Astrocyte of the spinal cord (primary cell): ENCODE measurements around the gene CDK2.

ENCODE experiments used
- DNase-seq: peaks from one replicate; pipeline ENCODE4 v3.0.0; 2011; ENCODE audit warnings: low read depth, low spot score
- H3K4me3 ChIP-seq: 2 replicates; pipeline ENCODE4 v1.5.1; 2011; ENCODE audit warnings: low read depth, mild to moderate bottlenecking, low read length, moderate library complexity
- in situ Hi-C: cut with HindIII; loops from 2 replicates; pipeline ENCODE4 v1.10.0; 2017; ENCODE audit warnings: low sequenced_read_pairs
- TF ChIP-seq, protein P1 (sequence below): IDR thresholded peaks from 2 replicates; pipeline ENCODE4 v1.5.1; 2012; ENCODE audit warnings: low read depth, mild to moderate bottlenecking, low read length, inconsistent platforms

The CDK2 gene

DNA sequence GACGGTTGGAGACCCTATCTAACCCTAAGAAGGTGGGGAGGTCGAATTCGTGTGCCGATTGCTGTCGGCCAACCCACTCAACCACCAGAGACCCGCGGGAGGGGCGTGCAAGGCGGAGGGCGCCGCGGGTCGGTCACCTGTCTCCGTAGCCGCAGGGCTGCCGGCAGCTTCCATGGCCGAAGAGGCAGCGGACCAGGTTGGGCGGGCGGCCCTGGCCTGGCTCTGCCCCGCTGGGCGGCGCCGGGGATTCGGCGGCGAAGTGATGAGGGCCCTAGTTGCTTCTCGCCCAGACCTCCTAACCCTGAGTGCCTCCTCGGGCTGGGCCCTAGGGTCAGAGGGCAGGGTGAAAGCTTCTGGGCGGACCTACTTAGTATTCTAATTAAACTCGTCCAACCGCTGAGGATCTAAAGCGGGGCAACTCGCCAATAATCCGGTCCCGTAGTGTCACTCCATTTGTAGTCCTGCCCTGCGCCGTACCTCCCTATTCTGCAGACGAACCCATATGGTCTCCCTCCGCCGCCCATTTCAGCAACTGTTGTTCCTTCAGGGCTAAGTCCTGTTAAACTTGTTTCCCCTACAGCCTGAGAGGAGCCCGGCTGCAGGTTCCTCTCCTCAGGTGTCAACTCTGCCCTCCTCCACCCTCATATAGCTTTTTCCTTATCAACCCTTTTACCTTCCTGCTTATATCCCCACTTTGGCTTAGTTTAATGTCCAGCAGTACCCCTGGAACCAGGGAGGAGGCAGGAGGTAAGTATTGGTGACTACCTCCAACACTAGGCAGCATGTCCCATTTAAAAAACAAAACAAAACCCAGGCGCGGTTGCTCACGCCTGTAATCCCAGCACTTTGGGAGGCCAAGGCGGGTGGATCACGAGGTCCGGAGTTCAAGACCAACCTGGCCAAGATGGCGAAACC lies 38.8 kb upstream of the CDK2 start, which contains the start of gene PYM1:
TSS of gene PYM1 (minus strand) at position 307 of the 915 bp plus-strand sequence. CDS start at position 174, 133 bp downstream.
- peak within 1 kb of the TSS; percentile 89 for H3K4me3 ChIP-seq
- in situ Hi-C loops, result no loop called here
- peak; percentile 57 for DNase-seq
- TF ChIP-seq, protein P1, sequence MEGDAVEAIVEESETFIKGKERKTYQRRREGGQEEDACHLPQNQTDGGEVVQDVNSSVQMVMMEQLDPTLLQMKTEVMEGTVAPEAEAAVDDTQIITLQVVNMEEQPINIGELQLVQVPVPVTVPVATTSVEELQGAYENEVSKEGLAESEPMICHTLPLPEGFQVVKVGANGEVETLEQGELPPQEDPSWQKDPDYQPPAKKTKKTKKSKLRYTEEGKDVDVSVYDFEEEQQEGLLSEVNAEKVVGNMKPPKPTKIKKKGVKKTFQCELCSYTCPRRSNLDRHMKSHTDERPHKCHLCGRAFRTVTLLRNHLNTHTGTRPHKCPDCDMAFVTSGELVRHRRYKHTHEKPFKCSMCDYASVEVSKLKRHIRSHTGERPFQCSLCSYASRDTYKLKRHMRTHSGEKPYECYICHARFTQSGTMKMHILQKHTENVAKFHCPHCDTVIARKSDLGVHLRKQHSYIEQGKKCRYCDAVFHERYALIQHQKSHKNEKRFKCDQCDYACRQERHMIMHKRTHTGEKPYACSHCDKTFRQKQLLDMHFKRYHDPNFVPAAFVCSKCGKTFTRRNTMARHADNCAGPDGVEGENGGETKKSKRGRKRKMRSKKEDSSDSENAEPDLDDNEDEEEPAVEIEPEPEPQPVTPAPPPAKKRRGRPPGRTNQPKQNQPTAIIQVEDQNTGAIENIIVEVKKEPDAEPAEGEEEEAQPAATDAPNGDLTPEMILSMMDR, result no peak

DNA sequence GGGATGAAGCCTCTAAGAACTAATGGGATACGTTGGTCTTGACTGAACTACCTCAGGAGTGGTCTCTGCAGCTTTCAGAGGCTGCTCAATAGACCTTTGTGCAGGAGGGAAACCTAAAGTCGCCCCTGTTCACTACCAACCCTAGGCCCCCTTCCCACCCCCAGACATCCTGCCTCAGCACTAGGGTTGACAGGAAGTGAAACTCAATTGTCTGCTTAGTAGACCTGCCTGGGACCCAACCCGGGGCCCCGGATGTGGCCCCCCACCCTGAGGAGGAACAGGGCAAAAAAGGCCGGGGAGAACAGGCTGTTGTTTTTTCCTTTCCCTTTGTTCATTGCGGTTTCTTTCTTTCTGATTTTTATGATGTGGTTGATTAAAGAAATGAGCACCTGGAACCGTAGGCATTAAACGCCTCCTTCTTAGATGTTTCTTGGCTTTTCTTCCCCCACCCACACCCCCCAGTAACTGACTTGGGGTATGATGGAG lies 37.3 kb upstream of the CDK2 start:
- H3K4me3 ChIP-seq, result no peak overlapping the region
- in situ Hi-C loops, result no loop called here
- DNase-seq, result no peak
- TF ChIP-seq, protein P1, result no peak

DNA sequence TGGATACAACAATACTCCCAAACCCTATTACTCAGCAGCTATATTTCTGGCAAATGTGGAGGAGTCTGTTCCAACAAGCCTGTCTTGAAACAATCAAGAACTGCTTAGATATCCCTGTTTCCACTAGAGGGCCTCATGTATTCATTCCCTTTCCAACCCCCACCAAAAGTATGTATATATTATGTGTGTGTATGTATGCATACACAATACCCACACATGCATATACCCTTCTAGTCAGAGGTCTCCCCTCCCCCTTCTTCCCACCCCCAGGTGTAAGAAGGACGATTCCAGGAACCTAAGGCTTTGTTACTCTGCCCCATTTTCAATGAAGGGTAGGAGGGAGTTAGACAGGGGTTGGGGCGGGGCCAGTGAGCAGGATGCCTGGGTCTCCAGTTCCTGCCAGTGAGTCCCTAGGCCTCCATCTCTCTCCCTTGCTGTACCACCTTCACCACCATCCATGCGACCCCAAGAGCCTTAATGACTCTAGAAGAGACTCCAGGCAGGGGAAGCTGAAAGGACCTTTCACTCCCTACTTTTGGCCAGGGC lies 35.8 kb upstream of the CDK2 start, which contains the start of gene DGKA:
TSS of gene DGKA (plus strand) at position 392 of the 546 bp plus-strand sequence. CDS start 5,342 bp downstream, outside the sequence.
- in situ Hi-C loops, result no loop called here
- H3K4me3 ChIP-seq, result peak within 1 kb of the TSS; percentile 72
- DNase-seq, result peak; percentile 78
- TF ChIP-seq, protein P1, result peak; percentile 64

DNA sequence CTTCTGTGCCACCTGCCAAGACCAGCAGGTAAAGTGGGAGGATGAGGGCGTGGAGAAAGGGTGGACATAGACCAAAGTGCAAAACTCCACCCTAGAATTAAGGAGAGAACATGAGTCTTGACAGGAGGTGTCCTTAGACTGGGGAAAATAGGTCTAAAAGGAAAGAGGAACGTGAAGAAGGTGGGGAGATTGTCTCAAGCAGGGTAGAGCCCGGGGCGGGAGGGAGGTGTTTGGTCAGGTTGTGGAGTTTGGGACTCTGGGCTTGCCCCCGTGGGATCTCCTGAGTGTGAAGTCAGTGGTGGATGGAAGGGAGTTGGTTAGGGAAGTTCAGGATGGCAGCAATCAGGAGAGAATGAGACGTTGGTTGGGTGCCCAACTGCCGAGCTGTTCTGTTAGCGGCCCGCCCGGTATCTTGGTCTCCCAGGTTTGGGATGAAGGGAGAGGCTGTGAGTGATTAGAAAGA lies 35.3 kb upstream of the CDK2 start:
- in situ Hi-C loops, result no loop called here
- TF ChIP-seq, protein P1, result no peak
- DNase-seq, result no peak
- peak overlapping the region; percentile 72 for H3K4me3 ChIP-seq

DNA sequence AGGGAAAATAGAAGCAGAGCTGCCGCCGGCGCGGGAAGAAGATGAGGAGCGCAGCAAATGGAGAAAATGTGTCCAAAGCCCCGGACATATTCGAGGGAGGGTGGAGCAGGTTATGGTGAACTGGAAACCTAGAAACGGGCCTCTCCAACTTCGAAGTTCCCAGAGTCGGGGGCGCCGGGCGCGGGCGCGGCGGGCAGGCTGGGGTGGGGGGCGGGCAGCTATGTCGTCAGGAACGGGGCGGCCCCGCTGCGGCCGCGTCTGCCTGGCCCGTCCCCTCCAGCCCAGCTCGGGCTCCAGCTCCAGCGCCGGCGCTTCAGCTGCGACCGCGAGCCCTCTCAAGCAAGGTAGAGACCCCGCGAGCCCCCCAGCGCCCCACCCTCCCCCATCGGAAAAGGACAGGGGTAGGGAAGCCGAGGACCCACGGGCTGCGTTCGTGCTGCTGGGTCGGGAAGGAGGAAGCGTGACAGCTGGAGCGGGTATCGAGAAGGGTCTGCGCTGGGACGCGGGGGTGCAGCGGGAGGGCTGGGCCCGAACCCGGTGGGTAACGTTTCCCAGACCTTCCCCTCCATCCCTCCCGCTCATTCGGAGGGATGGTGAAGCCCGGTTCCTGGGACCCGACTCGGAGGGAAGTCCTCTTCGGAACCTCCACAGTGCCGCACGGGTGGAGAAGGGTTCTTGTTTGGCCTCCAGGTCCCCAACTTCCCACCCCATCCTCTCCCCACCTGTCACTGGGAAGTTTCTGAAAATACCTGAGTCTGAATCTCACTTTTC lies 34.7 kb upstream of the CDK2 start:
- peak overlapping the region; percentile 72 for H3K4me3 ChIP-seq
- TF ChIP-seq, protein P1, result no peak
- in situ Hi-C loops, result no loop called here
- peak; percentile 43 for DNase-seq

DNA sequence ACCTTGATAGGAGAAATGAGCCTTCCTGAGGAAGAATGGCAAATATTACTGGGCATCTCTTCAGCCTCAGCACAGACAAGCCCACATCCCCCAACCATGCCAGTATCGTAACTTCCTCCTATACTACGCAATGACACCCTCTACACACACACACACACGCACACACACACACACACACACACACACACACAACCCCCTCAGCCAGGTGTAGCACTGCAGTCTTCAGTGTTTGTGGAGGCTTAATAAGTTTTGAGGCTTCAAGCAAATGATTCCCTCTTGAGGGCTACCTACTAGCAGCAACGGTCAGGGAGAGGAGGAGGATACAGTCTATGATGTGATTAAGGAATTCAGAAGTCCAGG lies 34.1 kb upstream of the CDK2 start:
- H3K4me3 ChIP-seq, result peak overlapping the region; percentile 72
- in situ Hi-C loops, result no loop called here
- DNase-seq, result peak; percentile 28
- TF ChIP-seq, protein P1, result no peak
